HFF-Myc (cell line): Measurements from ENCODE around the gene DAPK2.
A peak's percentile ranks its signal among the peaks of the same experiment; 100 is the strongest.

Experiments
- DNase-seq: peaks from one replicate; pipeline ENCODE4 v3.0.0-alpha.2; 2011; ENCODE audit warnings: low read depth; ENCODE audit errors: extremely low read depth
- H3K4me3 ChIP-seq: replicated peaks from 2 replicates; pipeline ENCODE4 v1.5.1; 2011; ENCODE audit warnings: low read depth, mild to moderate bottlenecking, control low read depth, low read length
- CTCF ChIP-seq: IDR thresholded peaks from 2 replicates; pipeline ENCODE4 v1.5.1; 2012; ENCODE audit warnings: mild to moderate bottlenecking, low read depth, low read length, control low read depth; ENCODE audit errors: missing control alignments

The DAPK2 gene

GRCh38 chr15:64013179-64014062, 32.9 kb downstream of the DAPK2 start:
- H3K4me3 ChIP-seq = no peak overlapping the region
- no peak for DNase-seq
- no peak for TF ChIP-seq CTCF

- TF ChIP-seq CTCF = no peak
- H3K4me3 ChIP-seq = no peak overlapping the region
- DNase-seq = no peak
Observed at GRCh38 chr15:64011736-64012135, 34.5 kb downstream of the DAPK2 start.

- DNase-seq = peak; percentile 62
- no peak overlapping the region for H3K4me3 ChIP-seq
- TF ChIP-seq CTCF = no peak
Observed at GRCh38 chr15:64010719-64011118, 35.6 kb downstream of the DAPK2 start.

- no peak overlapping the region for H3K4me3 ChIP-seq
Observed at GRCh38 chr15:64009798-64010261, 36.5 kb downstream of the DAPK2 start.

GRCh38 chr15:64009241-64009640, 37.0 kb downstream of the DAPK2 start:
- no peak for DNase-seq
- no peak overlapping the region for H3K4me3 ChIP-seq
- no peak for TF ChIP-seq CTCF

More at GRCh38 chr15:64009798-64010261, 36.5 kb downstream of the DAPK2 start:
- no peak for TF ChIP-seq CTCF
- DNase-seq = no peak

- no peak overlapping the region for H3K4me3 ChIP-seq
- TF ChIP-seq CTCF = no peak
- DNase-seq = no peak
Observed at GRCh38 chr15:64008177-64008576, 38.1 kb downstream of the DAPK2 start.
